Ishikawa (cell line): Measurements from ENCODE around the gene ESPNL.

Source experiments
- CEBPB ChIP-seq: IDR thresholded peaks from 2 replicates; pipeline ENCODE4 v1.6.1; 2012
- EGR1 ChIP-seq: IDR thresholded peaks from 2 replicates; pipeline ENCODE4 v1.6.1; 2012
- FOXM1 ChIP-seq: IDR thresholded peaks from 2 replicates; pipeline ENCODE4 v1.6.1; 2012; ENCODE audit warnings: low read depth, borderline replicate concordance
- RAD21 ChIP-seq: IDR thresholded peaks from 2 replicates; pipeline ENCODE4 v1.6.1; 2012; ENCODE audit warnings: low read depth
- TAF1 ChIP-seq: IDR thresholded peaks from 2 replicates; pipeline ENCODE4 v1.6.1; 2012; ENCODE audit warnings: low read depth, mild to moderate bottlenecking
- TF ChIP-seq, protein P1 (sequence below): IDR thresholded peaks from 2 replicates; pipeline ENCODE4 v1.6.1; 2012; ENCODE audit warnings: low read depth, mild to moderate bottlenecking

DNA sequence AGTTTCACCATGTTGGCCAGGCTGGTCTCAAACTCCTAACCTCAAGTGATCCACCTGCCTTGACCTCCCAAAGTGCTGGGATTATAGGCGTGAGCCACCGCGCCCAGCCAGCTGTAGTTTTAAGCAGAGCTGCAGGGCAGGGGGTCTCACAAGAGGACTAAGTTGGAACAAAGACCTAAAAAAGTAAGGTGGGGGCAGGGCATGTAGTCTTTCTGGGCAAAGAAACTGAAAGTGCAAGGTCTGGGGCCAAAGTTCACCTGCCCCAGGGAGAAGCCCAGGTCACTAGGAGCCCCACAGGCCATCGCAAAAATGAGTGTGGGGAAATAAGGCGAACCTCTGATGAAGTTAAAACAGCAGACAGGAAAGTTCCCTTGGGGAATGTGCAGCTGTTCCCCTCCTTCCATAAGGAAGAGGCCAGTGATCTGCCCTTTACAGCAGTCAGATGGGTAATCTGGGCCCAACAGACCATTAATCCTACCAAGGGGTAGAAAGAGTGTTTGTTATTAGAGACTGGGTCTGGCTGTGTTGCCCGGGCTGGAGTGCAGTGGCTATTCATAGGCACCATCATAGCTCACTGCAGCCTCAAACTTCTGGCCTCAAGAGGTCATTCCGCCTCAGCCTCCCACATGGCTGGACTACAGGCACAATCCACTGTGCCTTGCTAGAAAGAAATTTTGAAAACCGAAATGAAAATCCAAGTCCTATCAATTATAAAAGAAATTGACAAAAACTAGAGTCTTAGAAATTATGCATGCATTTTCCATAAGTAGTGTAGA, 36.5 kb upstream of the ESPNL start:
- TF ChIP-seq TAF1 (no peak), CEBPB (no peak), RAD21 (no peak), EGR1 (no peak), FOXM1 (no peak)
- TF ChIP-seq, protein P1, sequence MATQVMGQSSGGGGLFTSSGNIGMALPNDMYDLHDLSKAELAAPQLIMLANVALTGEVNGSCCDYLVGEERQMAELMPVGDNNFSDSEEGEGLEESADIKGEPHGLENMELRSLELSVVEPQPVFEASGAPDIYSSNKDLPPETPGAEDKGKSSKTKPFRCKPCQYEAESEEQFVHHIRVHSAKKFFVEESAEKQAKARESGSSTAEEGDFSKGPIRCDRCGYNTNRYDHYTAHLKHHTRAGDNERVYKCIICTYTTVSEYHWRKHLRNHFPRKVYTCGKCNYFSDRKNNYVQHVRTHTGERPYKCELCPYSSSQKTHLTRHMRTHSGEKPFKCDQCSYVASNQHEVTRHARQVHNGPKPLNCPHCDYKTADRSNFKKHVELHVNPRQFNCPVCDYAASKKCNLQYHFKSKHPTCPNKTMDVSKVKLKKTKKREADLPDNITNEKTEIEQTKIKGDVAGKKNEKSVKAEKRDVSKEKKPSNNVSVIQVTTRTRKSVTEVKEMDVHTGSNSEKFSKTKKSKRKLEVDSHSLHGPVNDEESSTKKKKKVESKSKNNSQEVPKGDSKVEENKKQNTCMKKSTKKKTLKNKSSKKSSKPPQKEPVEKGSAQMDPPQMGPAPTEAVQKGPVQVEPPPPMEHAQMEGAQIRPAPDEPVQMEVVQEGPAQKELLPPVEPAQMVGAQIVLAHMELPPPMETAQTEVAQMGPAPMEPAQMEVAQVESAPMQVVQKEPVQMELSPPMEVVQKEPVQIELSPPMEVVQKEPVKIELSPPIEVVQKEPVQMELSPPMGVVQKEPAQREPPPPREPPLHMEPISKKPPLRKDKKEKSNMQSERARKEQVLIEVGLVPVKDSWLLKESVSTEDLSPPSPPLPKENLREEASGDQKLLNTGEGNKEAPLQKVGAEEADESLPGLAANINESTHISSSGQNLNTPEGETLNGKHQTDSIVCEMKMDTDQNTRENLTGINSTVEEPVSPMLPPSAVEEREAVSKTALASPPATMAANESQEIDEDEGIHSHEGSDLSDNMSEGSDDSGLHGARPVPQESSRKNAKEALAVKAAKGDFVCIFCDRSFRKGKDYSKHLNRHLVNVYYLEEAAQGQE, result no peak
